GM23338 (cell line): ENCODE measurements around the gene SYT2. TPM values are rescaled to one million over a fixed set of nuclear protein-coding genes. Genes with fewer than 3 reads are reported as not detected.
A peak's percentile ranks its signal among the peaks of the same experiment; 100 is the strongest.

Experiments used
- ATAC-seq: fragments of 200-7000 bp; cut with Tn5 transposase; 3 replicates; pipeline ENCODE4 v1.9.1; 2020
- DNase-seq: peaks from one replicate; pipeline ENCODE4 v3.0.0-alpha.2; 2015; ENCODE audit warnings: low spot score
- H2AFZ ChIP-seq: fragments of 200-600 bp; sonication (generic); 2 replicates; pipeline ENCODE4 v1.8.0; 2016; ENCODE audit warnings: antibody characterized with exemption, mild to moderate bottlenecking, moderate library complexity
- H3F3A ChIP-seq: fragments of 200-600 bp; sonication (generic); replicated peaks from 2 replicates; pipeline ENCODE4 v1.8.0; 2017; ENCODE audit warnings: antibody characterized with exemption, mixed run types, low read depth
- H3K27ac ChIP-seq: fragments of 200-600 bp; sonication (generic); 2 replicates; pipeline ENCODE4 v1.6.1; 2016; ENCODE audit warnings: low read depth
- H3K27me3 ChIP-seq: fragments of 200-600 bp; sonication (generic); 2 replicates; pipeline ENCODE4 v1.8.0; 2016; ENCODE audit warnings: mild to moderate bottlenecking, mixed run types, moderate library complexity; ENCODE audit not compliant: insufficient read depth
- H3K36me3 ChIP-seq: fragments of 200-600 bp; sonication (generic); 2 replicates; pipeline ENCODE4 v1.8.0; 2016; ENCODE audit warnings: mild to moderate bottlenecking; ENCODE audit not compliant: insufficient read depth
- H3K4me1 ChIP-seq: fragments of 200-600 bp; sonication (generic); 2 replicates; pipeline ENCODE4 v1.8.0; 2016; ENCODE audit warnings: mild to moderate bottlenecking, moderate library complexity; ENCODE audit not compliant: insufficient read depth
- H3K4me2 ChIP-seq: fragments of 200-600 bp; sonication (generic); 2 replicates; pipeline ENCODE4 v1.7.1; 2017; ENCODE audit warnings: mixed run types
- H3K4me3 ChIP-seq: fragments of 200-600 bp; sonication (generic); 2 replicates; pipeline ENCODE4 v1.6.1; 2016; ENCODE audit warnings: mixed run types
- H3K79me2 ChIP-seq: fragments of 200-600 bp; sonication (generic); replicated peaks from 2 replicates; pipeline ENCODE4 v1.8.0; 2017; ENCODE audit warnings: mild to moderate bottlenecking; ENCODE audit not compliant: insufficient read depth
- H3K9me2 ChIP-seq: fragments of 200-600 bp; sonication (generic); 2 replicates; pipeline ENCODE4 v1.8.0; 2017; ENCODE audit not compliant: insufficient read depth
- H4K20me1 ChIP-seq: fragments of 200-600 bp; sonication (generic); replicated peaks from 2 replicates; pipeline ENCODE4 v1.8.0; 2017; ENCODE audit warnings: mild to moderate bottlenecking; ENCODE audit not compliant: insufficient read depth
- H3K27ac Mint-ChIP-seq: 2 replicates; pipeline ENCODE4 v1.8.0; 2020; ENCODE audit warnings: inconsistent platforms, mild to moderate bottlenecking, moderate library complexity, mixed read lengths
- H3K27me3 Mint-ChIP-seq: 3 replicates; pipeline ENCODE4 v1.8.0; 2022; ENCODE audit warnings: low read depth, mild to moderate bottlenecking, moderate library complexity, mixed read lengths, inconsistent platforms; ENCODE audit not compliant: insufficient read depth, poor library complexity
- H3K36me3 Mint-ChIP-seq: 3 replicates; pipeline ENCODE4 v1.8.0; 2021; ENCODE audit warnings: low read depth, mild to moderate bottlenecking, inconsistent platforms, moderate library complexity, mixed read lengths
- H3K4me1 Mint-ChIP-seq: 3 replicates; pipeline ENCODE4 v1.8.0; 2020; ENCODE audit warnings: mild to moderate bottlenecking, inconsistent platforms, mixed read lengths
- H3K4me3 Mint-ChIP-seq: 3 replicates; pipeline ENCODE4 v1.8.0; 2021; ENCODE audit warnings: moderate library complexity, mild to moderate bottlenecking, inconsistent platforms, mixed read lengths
- H3K9me3 Mint-ChIP-seq: 3 replicates; pipeline ENCODE4 v1.8.0; 2020; ENCODE audit warnings: moderate library complexity, mild to moderate bottlenecking, inconsistent platforms, mixed read lengths
- CREB1 ChIP-seq: fragments of 250-450 bp; sonication (Bioruptor Pico); IDR thresholded peaks from 2 replicates; pipeline ENCODE4 v1.5.0; 2020; ENCODE audit warnings: low read depth, mild to moderate bottlenecking, moderate library complexity
- ETS1 ChIP-seq: IDR thresholded peaks from 2 replicates; pipeline ENCODE4 v1.6.1; 2016; ENCODE audit warnings: antibody characterized with exemption
- EZH2 ChIP-seq: fragments of 200-600 bp; sonication (generic); IDR thresholded peaks from one replicate; pipeline ENCODE4 v1.8.0; 2017; ENCODE audit warnings: antibody characterized with exemption, mild to moderate bottlenecking, low read depth; ENCODE audit not compliant: unreplicated experiment
- EZH2phosphoT487 ChIP-seq: fragments of 200-600 bp; sonication (generic); IDR thresholded peaks from one replicate; pipeline ENCODE4 v1.8.1; 2018; ENCODE audit warnings: antibody characterized with exemption; ENCODE audit not compliant: unreplicated experiment
- JUNB ChIP-seq: IDR thresholded peaks from one replicate; pipeline ENCODE4 v1.6.1; 2016; ENCODE audit warnings: antibody characterized with exemption; ENCODE audit not compliant: unreplicated experiment
- NANOG ChIP-seq: IDR thresholded peaks from 2 replicates; pipeline ENCODE4 v1.6.1; 2016; ENCODE audit warnings: antibody characterized with exemption, borderline replicate concordance
- POLR2AphosphoS5 ChIP-seq: IDR thresholded peaks from 2 replicates; pipeline ENCODE4 v1.6.1; 2016; ENCODE audit warnings: antibody characterized with exemption, low read depth
- STAT1 ChIP-seq: IDR thresholded peaks from one replicate; pipeline ENCODE4 v1.6.1; 2016; ENCODE audit warnings: antibody characterized with exemption; ENCODE audit not compliant: unreplicated experiment
- ZNF114 ChIP-seq: fragments of 250-450 bp; sonication (Bioruptor Pico); IDR thresholded peaks from 2 replicates; pipeline ENCODE4 v1.5.0; 2020; ENCODE audit warnings: mild to moderate bottlenecking, moderate library complexity
- ZNF331 ChIP-seq: fragments of 250-450 bp; sonication (Bioruptor Pico); IDR thresholded peaks from 2 replicates; pipeline ENCODE4 v1.5.0; 2020; ENCODE audit warnings: low read depth, mild to moderate bottlenecking, moderate library complexity
- ZNF462 ChIP-seq: fragments of 250-450 bp; sonication (Bioruptor Pico); IDR thresholded peaks from 2 replicates; pipeline ENCODE4 v1.5.0; 2020; ENCODE audit warnings: mild to moderate bottlenecking, moderate library complexity
- polyA plus RNA-seq: library from polyadenylated mRNA; unstranded; fragments of >200 nt; fragmentation: Nextera tagmentation; extraction: Ambion mirVana; gene quantifications from 2 replicates; pipeline ENCODE4 v1.2.1, GENCODE V29; 2016
- total RNA-seq: library from RNA; depleted of rRNA; stranded (reverse); fragments of >200 nt; shearing (Covaris generic); gene quantifications from 2 replicates; pipeline ENCODE4 v1.2.3, GENCODE V29; 2014
- TF ChIP-seq, protein P1 (sequence below), 2 experiments: fragments of 200-600 bp in 1 of 2; sonication (generic) in 1 of 2; conservative IDR thresholded peaks; 2 replicates each; pipeline versions ENCODE4 v1.5.1 to v1.6.1; 2016 to 2017; ENCODE audit warnings: antibody characterized with exemption in 2 of 2, low read depth in 2 of 2, mild to moderate bottlenecking in 2 of 2, moderate library complexity in 1 of 2
- TF ChIP-seq, protein P2 (sequence below): IDR thresholded peaks from one replicate; pipeline ENCODE4 v1.6.1; 2018; ENCODE audit warnings: antibody characterized with exemption; ENCODE audit not compliant: unreplicated experiment

SYT2 gene
- total and polyA plus RNA-seq, 2 experiments from 2014 or later: 2.4 to 12.5 TPM

DNA sequence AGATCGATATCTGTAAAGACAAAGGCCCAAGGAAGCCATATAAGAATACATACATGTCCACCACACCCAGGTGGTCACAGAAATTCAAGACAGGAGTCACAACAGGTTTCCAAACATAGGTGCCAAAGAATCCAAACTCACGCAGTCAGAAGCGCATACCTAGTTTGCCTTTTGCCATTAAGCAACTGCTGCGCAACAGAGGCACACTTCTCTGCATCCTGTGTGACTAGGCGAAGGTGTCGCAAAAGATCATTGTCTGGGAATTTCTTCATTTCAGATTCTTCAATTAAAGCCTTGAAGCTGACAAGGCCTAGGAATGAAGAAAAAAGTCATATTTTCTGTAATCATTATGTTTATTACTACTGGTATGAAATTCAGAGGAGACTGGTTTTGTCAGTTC, 32.2 kb upstream of the SYT2 start:
- Histone ChIP-seq H3K4me3 (no peak overlapping the region), H4K20me1 (peaks cover 28% of the 10 kb centered on the region), H3K9me2 (no peaks in the 10 kb centered on the region), H3K79me2 (0 out of 2 replicates have a peak, but pooled peaks cover 10% of the 10 kb centered on the region), H3K4me1 (no peaks in the 10 kb centered on the region), H3F3A (no peaks in the 10 kb centered on the region; the same call in 1 of the 2 replicates), H3K4me2 (no peak overlapping the region), H2AFZ (no peak overlapping the region), H3K36me3 (peaks cover 79% of the 10 kb centered on the region), H3K27me3 (no peaks in the 10 kb centered on the region), H3K27ac (0 out of 2 replicates have a peak overlapping the region, but pooled peaks have one; percentile 2)
- DNase-seq: no peak
- Mint-ChIP-seq H3K36me3 (peaks cover 84% of the 10 kb centered on the region), H3K9me3 (no peaks in the 10 kb centered on the region; the same call in 2 of the 3 replicates), H3K4me1 (no peaks in the 10 kb centered on the region), H3K27ac (no peak overlapping the region), H3K27me3 (peaks cover 6% of the 10 kb centered on the region), H3K4me3 (no peak overlapping the region)
- TF ChIP-seq CREB1 (CRISPR knock-in tag) (no peak), EZH2phosphoT487 (no peak), STAT1 (no peak), ETS1 (no peak), NANOG (no peak), POLR2AphosphoS5 (no peak), EZH2 (no peak), JUNB (no peak), ZNF331 (no peak), ZNF462 (CRISPR knock-in tag) (no peak), ZNF114 (CRISPR knock-in tag) (no peak)
- TF ChIP-seq, protein P1, sequence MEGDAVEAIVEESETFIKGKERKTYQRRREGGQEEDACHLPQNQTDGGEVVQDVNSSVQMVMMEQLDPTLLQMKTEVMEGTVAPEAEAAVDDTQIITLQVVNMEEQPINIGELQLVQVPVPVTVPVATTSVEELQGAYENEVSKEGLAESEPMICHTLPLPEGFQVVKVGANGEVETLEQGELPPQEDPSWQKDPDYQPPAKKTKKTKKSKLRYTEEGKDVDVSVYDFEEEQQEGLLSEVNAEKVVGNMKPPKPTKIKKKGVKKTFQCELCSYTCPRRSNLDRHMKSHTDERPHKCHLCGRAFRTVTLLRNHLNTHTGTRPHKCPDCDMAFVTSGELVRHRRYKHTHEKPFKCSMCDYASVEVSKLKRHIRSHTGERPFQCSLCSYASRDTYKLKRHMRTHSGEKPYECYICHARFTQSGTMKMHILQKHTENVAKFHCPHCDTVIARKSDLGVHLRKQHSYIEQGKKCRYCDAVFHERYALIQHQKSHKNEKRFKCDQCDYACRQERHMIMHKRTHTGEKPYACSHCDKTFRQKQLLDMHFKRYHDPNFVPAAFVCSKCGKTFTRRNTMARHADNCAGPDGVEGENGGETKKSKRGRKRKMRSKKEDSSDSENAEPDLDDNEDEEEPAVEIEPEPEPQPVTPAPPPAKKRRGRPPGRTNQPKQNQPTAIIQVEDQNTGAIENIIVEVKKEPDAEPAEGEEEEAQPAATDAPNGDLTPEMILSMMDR (conservative IDR thresholded peaks at IDR 0.05; ENCODE audit: low read depth in 2 of 2): no peak
- TF ChIP-seq, protein P2, sequence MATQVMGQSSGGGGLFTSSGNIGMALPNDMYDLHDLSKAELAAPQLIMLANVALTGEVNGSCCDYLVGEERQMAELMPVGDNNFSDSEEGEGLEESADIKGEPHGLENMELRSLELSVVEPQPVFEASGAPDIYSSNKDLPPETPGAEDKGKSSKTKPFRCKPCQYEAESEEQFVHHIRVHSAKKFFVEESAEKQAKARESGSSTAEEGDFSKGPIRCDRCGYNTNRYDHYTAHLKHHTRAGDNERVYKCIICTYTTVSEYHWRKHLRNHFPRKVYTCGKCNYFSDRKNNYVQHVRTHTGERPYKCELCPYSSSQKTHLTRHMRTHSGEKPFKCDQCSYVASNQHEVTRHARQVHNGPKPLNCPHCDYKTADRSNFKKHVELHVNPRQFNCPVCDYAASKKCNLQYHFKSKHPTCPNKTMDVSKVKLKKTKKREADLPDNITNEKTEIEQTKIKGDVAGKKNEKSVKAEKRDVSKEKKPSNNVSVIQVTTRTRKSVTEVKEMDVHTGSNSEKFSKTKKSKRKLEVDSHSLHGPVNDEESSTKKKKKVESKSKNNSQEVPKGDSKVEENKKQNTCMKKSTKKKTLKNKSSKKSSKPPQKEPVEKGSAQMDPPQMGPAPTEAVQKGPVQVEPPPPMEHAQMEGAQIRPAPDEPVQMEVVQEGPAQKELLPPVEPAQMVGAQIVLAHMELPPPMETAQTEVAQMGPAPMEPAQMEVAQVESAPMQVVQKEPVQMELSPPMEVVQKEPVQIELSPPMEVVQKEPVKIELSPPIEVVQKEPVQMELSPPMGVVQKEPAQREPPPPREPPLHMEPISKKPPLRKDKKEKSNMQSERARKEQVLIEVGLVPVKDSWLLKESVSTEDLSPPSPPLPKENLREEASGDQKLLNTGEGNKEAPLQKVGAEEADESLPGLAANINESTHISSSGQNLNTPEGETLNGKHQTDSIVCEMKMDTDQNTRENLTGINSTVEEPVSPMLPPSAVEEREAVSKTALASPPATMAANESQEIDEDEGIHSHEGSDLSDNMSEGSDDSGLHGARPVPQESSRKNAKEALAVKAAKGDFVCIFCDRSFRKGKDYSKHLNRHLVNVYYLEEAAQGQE: no peak
- ATAC-seq: no peak
